ENCODE measurements around the gene STK38. TPM values are rescaled to one million over a fixed set of nuclear protein-coding genes. Genes with fewer than 3 reads are reported as not detected.
"Not testable (repeated sequence)": the region's sequence is repeated elsewhere in the genome, so short reads cannot be mapped to it uniquely, and the experiment has no call there.

The STK38 gene
- total RNA-seq, 4 donors from 2014 or later, result 32.0 to 44.3 (median 40.3) TPM

GRCh38 chr6:36463676-36464075 lies 83.6 kb downstream of the STK38 start:
- no peaks in the 10 kb centered on the region for H3K36me3 ChIP-seq

GRCh38 chr6:36461646-36462045 lies 85.6 kb downstream of the STK38 start:
- 67% methylated on average over 3 of the region's 3 CpGs for WGBS
- Histone ChIP-seq H3K4me1 (peaks cover 16 to 44% (median 18%) of the 10 kb centered on the region in 4 donors), H3K27ac (replicated peaks in 1 of 4) (no peak overlapping the region), H3K27me3 (no peaks in the 10 kb centered on the region), H3K9me3 (no peaks in the 10 kb centered on the region), H3K4me3 (no peak overlapping the region), H3K36me3 (no peaks in the 10 kb centered on the region)
- DNase-seq (ENCODE audit: extremely low spot score), result no peak
- no peak for TF ChIP-seq POLR2A (IDR thresholded peaks at IDR 0.05; ENCODE audit: low read depth)
- TF ChIP-seq POLR2AphosphoS5 (IDR thresholded peaks at IDR 0.05), result no peak
- no peak for TF ChIP-seq EP300 (IDR thresholded peaks at IDR 0.05)
- TF ChIP-seq, protein P1, sequence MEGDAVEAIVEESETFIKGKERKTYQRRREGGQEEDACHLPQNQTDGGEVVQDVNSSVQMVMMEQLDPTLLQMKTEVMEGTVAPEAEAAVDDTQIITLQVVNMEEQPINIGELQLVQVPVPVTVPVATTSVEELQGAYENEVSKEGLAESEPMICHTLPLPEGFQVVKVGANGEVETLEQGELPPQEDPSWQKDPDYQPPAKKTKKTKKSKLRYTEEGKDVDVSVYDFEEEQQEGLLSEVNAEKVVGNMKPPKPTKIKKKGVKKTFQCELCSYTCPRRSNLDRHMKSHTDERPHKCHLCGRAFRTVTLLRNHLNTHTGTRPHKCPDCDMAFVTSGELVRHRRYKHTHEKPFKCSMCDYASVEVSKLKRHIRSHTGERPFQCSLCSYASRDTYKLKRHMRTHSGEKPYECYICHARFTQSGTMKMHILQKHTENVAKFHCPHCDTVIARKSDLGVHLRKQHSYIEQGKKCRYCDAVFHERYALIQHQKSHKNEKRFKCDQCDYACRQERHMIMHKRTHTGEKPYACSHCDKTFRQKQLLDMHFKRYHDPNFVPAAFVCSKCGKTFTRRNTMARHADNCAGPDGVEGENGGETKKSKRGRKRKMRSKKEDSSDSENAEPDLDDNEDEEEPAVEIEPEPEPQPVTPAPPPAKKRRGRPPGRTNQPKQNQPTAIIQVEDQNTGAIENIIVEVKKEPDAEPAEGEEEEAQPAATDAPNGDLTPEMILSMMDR (IDR thresholded peaks at IDR 0.05), result no peak
- intact Hi-C loops (cut with DNase I), result no loop called here

More at GRCh38 chr6:36463676-36464075, 83.6 kb downstream of the STK38 start:
- Histone ChIP-seq H3K27ac (replicated peaks in 1 of 4) (no peak overlapping the region), H3K27me3 (no peaks in the 10 kb centered on the region), H3K9me3 (no peaks in the 10 kb centered on the region), H3K4me3 (no peak overlapping the region), H3K4me1 (peaks cover 16 to 36% (median 18%) of the 10 kb centered on the region in 4 donors)
- no peak for TF ChIP-seq POLR2AphosphoS5 (IDR thresholded peaks at IDR 0.05)
- TF ChIP-seq POLR2A (IDR thresholded peaks at IDR 0.05; ENCODE audit: low read depth), result no peak
- TF ChIP-seq, protein P1 (IDR thresholded peaks at IDR 0.05), result no peak
- no peak for DNase-seq (ENCODE audit: extremely low spot score)
- intact Hi-C loops (cut with DNase I), result no loop called here
- WGBS, result 52% methylated on average over 1 of the region's 1 CpG

GRCh38 chr6:36460916-36461315 lies 86.4 kb downstream of the STK38 start:
- Histone ChIP-seq H3K27me3 (no peaks in the 10 kb centered on the region), H3K4me3 (no peak overlapping the region), H3K4me1 (peaks cover 16 to 44% (median 18%) of the 10 kb centered on the region in 4 donors), H3K9me3 (no peaks in the 10 kb centered on the region), H3K27ac (replicated peaks in 1 of 4) (no peak overlapping the region), H3K36me3 (no peaks in the 10 kb centered on the region)
- TF ChIP-seq, protein P1 (IDR thresholded peaks at IDR 0.05), result no peak
- no peak for TF ChIP-seq EP300 (IDR thresholded peaks at IDR 0.05)
- DNase-seq (ENCODE audit: extremely low spot score), result no peak
- intact Hi-C loops (cut with DNase I), result no loop called here

GRCh38 chr6:36459501-36459900 lies 87.8 kb downstream of the STK38 start:
- Histone ChIP-seq H3K27me3 (no peaks in the 10 kb centered on the region), H3K4me3 (no peak overlapping the region), H3K36me3 (no peaks in the 10 kb centered on the region), H3K4me1 (peaks cover 16 to 44% (median 21%) of the 10 kb centered on the region in 4 donors), H3K27ac (replicated peaks in 1 of 4) (no peak overlapping the region), H3K9me3 (no peaks in the 10 kb centered on the region)
- intact Hi-C loops (cut with DNase I), result no loop called here
- TF ChIP-seq, protein P1 (IDR thresholded peaks at IDR 0.05), result no peak
- no peak for TF ChIP-seq EP300 (IDR thresholded peaks at IDR 0.05)
- TF ChIP-seq POLR2A (IDR thresholded peaks at IDR 0.05; ENCODE audit: low read depth), result no peak
- no peak for TF ChIP-seq POLR2AphosphoS5 (IDR thresholded peaks at IDR 0.05)
- no peak for DNase-seq (ENCODE audit: extremely low spot score)

DNA sequence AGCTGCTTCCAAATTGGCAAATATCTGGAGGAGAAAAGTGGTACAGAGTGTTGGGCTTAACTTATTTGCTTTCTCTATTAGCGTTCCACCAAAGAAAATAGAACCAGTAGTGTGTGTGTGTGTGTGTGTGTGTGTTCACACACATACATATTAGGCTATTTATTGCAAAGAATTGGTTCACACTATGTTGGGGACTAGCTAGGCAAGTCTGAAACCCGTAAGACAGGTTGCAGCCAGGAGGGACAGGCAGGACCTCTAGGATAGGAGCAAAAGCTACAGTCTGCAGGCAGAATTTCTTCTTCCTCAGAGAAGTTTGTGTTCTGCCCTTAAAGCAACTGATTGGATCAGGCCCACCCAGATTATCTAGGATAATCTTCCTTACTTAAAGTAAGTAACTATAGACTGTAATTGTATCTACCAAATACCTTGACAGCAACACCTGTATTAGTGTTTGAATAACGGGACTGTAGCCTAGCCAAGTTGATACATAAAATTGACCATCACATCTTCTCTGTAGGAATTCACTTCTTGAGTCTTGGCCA lies 91.7 kb downstream of the STK38 start:
- peaks cover 0 to 10% (median 2%) of the 10 kb centered on the region in 4 donors for H3K36me3 ChIP-seq
- 89% methylated on average over 3 of the region's 3 CpGs for WGBS
- H3K4me1 ChIP-seq, result peaks cover 5 to 27% (median 20%) of the 10 kb centered on the region in 4 donors
- intact Hi-C loops (cut with DNase I), result no loop called here
- no peaks in the 10 kb centered on the region for H3K27me3 ChIP-seq
- no peak for TF ChIP-seq POLR2AphosphoS5 (IDR thresholded peaks at IDR 0.05)
- TF ChIP-seq EP300 (IDR thresholded peaks at IDR 0.05), result no peak
- TF ChIP-seq, protein P1 (IDR thresholded peaks at IDR 0.05), result no peak
- no peak for TF ChIP-seq POLR2A (IDR thresholded peaks at IDR 0.05; ENCODE audit: low read depth)
- no peak overlapping the region for H3K4me3 ChIP-seq
- DNase-seq (ENCODE audit: extremely low spot score), result no peak
- no peak overlapping the region for H3K27ac ChIP-seq (replicated peaks in 1 of 4)
- no peaks in the 10 kb centered on the region for H3K9me3 ChIP-seq

GRCh38 chr6:36452897-36453296 lies 94.4 kb downstream of the STK38 start:
- 98% methylated on average over 8 of the region's 8 CpGs for WGBS
- H3K36me3 ChIP-seq, result peaks cover 0 to 16% (median 7%) of the 10 kb centered on the region in 4 donors
- DNase-seq (ENCODE audit: extremely low spot score); H3K4me3 ChIP-seq; H3K27me3 ChIP-seq; H3K27ac ChIP-seq (replicated peaks in 1 of 4); intact Hi-C loops (cut with DNase I); H3K9me3 ChIP-seq: not testable (repeated sequence)
- H3K4me1 ChIP-seq, result peaks cover 0 to 22% (median 2%) of the 10 kb centered on the region in 4 donors

GRCh38 chr6:36449173-36449572 lies 98.1 kb downstream of the STK38 start:
- H3K4me3 ChIP-seq; intact Hi-C loops (cut with DNase I); H3K27me3 ChIP-seq; H3K27ac ChIP-seq (replicated peaks in 1 of 4); H3K9me3 ChIP-seq; DNase-seq (ENCODE audit: extremely low spot score): not testable (repeated sequence)
- H3K36me3 ChIP-seq, result peaks cover 0 to 16% (median 7%) of the 10 kb centered on the region in 4 donors
- over 99% methylated on average over 10 of the region's 10 CpGs for WGBS
- H3K4me1 ChIP-seq, result peaks cover 16 to 44% (median 29%) of the 10 kb centered on the region in 4 donors

All from esophagus muscularis mucosa (tissue), 4 donors.